Measurements from ENCODE around the gene TARDBP. TPM values are rescaled to one million over a fixed set of nuclear protein-coding genes. Genes with fewer than 3 reads are reported as not detected.

TARDBP gene
- total RNA-seq, 1 experiment from 2014 or later: 155 TPM

DNA sequence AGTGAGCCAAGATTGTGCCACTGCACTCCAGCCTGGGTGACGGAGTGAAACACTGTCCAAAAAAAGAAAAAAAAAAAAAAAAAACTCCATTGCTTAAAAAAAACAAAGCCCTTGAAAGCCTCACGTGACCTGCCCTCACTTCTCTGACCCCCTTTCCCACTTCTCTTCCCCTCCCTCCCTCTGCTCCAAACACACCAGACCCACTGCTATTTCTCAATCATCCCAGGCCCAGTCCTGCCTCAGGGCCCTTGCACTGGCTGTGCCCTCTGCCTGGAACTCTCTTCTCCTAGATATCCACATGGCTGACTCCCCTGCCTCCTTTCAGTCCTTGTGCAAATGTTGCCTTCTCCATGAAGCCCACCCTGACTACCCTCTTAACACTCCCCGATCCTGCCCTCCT, 45.4 kb upstream of the TARDBP start:
- peaks cover 0 to 3% of the 10 kb centered on the region in 2 experiments; a peak in 1 of 4 replicates for H3K4me1 ChIP-seq (ENCODE audit: control insufficient read depth in 1 of 2, insufficient read depth in 2 of 2, low read length in 2 of 2)
- ATAC-seq (no peak), DNase-seq (ENCODE audit: low read depth, low spot score) (no peak)
- TF ChIP-seq EZH2phosphoT487 (IDR thresholded peaks at IDR 0.05; ENCODE audit: borderline replicate concordance): no peak
- no peak for TF ChIP-seq SIN3A (IDR thresholded peaks at IDR 0.05; ENCODE audit: low read depth)
- TF ChIP-seq ZFX (IDR thresholded peaks at IDR 0.05): no peak
- TF ChIP-seq, protein P1, sequence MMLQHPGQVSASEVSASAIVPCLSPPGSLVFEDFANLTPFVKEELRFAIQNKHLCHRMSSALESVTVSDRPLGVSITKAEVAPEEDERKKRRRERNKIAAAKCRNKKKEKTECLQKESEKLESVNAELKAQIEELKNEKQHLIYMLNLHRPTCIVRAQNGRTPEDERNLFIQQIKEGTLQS (IDR thresholded peaks at IDR 0.05): no peak
- TF ChIP-seq JUND (IDR thresholded peaks at IDR 0.05): no peak
- no peak for TF ChIP-seq EGR1 (IDR thresholded peaks at IDR 0.05; ENCODE audit: low read depth)
- CTCF ChIA-PET: no interaction called here
- no peak overlapping the region for H3K27ac ChIP-seq (ENCODE audit: low read depth, low read length)
- no peaks in the 10 kb centered on the region for H3K79me2 ChIP-seq (ENCODE audit: insufficient read depth, low read length)
- no peak overlapping the region for H3K9ac ChIP-seq (ENCODE audit: low read length)
- POLR2A ChIA-PET: no interaction called here
- no peaks in the 10 kb centered on the region for H3K9me3 ChIP-seq (ENCODE audit: control insufficient read depth in 1 of 2, insufficient read depth in 1 of 2, low read depth in 1 of 2, low read length in 2 of 2)
- no peaks in the 10 kb centered on the region for H4K20me1 ChIP-seq (ENCODE audit: insufficient read depth)
- intact Hi-C loops (cut with micrococcal nuclease): no loop called here
- no peaks in the 10 kb centered on the region for H3K27me3 ChIP-seq (ENCODE audit: insufficient read depth, low read length)
- no peaks in the 10 kb centered on the region for H3K36me3 ChIP-seq (ENCODE audit: control insufficient read depth in 1 of 2, insufficient read depth in 2 of 2, low read length in 2 of 2)
- BruUV-seq (replicated peaks): no TSS peak
- H3K4me3 ChIP-seq (replicated peaks in 1 of 2; ENCODE audit: low read depth in 1 of 2, low read length in 2 of 2): no peak overlapping the region
- H3K4me2 ChIP-seq (ENCODE audit: low read length): no peak overlapping the region
- H3K9me2 ChIP-seq (ENCODE audit: insufficient read depth): no peaks in the 10 kb centered on the region
- RAD21 ChIA-PET (ENCODE audit: low non-redundant PET in 1 of 2, low total read pairs in 2 of 2, uncharacterized antibody in 2 of 2, unreplicated experiment in 2 of 2): no interaction called here
- H2AFZ ChIP-seq (ENCODE audit: low read depth, low read length, poor library complexity, severe bottlenecking): no peak overlapping the region

- Histone ChIP-seq H2AFZ (ENCODE audit: low read depth, low read length, poor library complexity, severe bottlenecking) (no peak overlapping the region), H3K9me2 (ENCODE audit: insufficient read depth) (no peaks in the 10 kb centered on the region), H3K36me3 (ENCODE audit: control insufficient read depth in 1 of 2, insufficient read depth in 2 of 2, low read length in 2 of 2) (no peaks in the 10 kb centered on the region), H3K27me3 (ENCODE audit: insufficient read depth, low read length) (no peaks in the 10 kb centered on the region), H3K79me2 (ENCODE audit: insufficient read depth, low read length) (no peaks in the 10 kb centered on the region), H3K9me3 (ENCODE audit: control insufficient read depth in 1 of 2, insufficient read depth in 1 of 2, low read depth in 1 of 2, low read length in 2 of 2) (no peaks in the 10 kb centered on the region), H3K4me3 (replicated peaks in 1 of 2; ENCODE audit: low read depth in 1 of 2, low read length in 2 of 2) (no peak overlapping the region), H3K9ac (ENCODE audit: low read length) (no peak overlapping the region), H3K4me1 (ENCODE audit: control insufficient read depth in 1 of 2, insufficient read depth in 2 of 2, low read length in 2 of 2) (peaks cover 0 to 3% of the 10 kb centered on the region in 2 experiments; a peak in 1 of 4 replicates), H3K27ac (ENCODE audit: low read depth, low read length) (no peak overlapping the region), H4K20me1 (ENCODE audit: insufficient read depth) (no peaks in the 10 kb centered on the region), H3K4me2 (ENCODE audit: low read length) (no peak overlapping the region)
- ChIA-PET POLR2A (no interaction called here), RAD21 (ENCODE audit: low non-redundant PET in 1 of 2, low total read pairs in 2 of 2, uncharacterized antibody in 2 of 2, unreplicated experiment in 2 of 2) (no interaction called here), CTCF (no interaction called here)
- DNase-seq (ENCODE audit: low read depth, low spot score): no peak
- BruUV-seq (replicated peaks): no TSS peak
- no peak for ATAC-seq
- intact Hi-C loops (cut with micrococcal nuclease): no loop called here
- no peak for TF ChIP-seq FOSL1 (IDR thresholded peaks at IDR 0.05; ENCODE audit: low read depth)
- no peak for TF ChIP-seq POLR2AphosphoS5 (IDR thresholded peaks at IDR 0.05; ENCODE audit: low read depth, low read length)
- no peak for TF ChIP-seq POLR2A (IDR thresholded peaks at IDR 0.05; ENCODE audit: borderline replicate concordance, extremely low read depth, insufficient read depth, insufficient read length)
- TF ChIP-seq, protein P2, sequence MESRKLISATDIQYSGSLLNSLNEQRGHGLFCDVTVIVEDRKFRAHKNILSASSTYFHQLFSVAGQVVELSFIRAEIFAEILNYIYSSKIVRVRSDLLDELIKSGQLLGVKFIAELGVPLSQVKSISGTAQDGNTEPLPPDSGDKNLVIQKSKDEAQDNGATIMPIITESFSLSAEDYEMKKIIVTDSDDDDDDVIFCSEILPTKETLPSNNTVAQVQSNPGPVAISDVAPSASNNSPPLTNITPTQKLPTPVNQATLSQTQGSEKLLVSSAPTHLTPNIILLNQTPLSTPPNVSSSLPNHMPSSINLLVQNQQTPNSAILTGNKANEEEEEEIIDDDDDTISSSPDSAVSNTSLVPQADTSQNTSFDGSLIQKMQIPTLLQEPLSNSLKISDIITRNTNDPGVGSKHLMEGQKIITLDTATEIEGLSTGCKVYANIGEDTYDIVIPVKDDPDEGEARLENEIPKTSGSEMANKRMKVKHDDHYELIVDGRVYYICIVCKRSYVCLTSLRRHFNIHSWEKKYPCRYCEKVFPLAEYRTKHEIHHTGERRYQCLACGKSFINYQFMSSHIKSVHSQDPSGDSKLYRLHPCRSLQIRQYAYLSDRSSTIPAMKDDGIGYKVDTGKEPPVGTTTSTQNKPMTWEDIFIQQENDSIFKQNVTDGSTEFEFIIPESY (IDR thresholded peaks at IDR 0.05; ENCODE audit: extremely low read depth, insufficient replicate concordance, low read length): no peak
- no peak for TF ChIP-seq ZNF274 (IDR thresholded peaks at IDR 0.05; ENCODE audit: low read depth, low read length)
- TF ChIP-seq, protein P3, sequence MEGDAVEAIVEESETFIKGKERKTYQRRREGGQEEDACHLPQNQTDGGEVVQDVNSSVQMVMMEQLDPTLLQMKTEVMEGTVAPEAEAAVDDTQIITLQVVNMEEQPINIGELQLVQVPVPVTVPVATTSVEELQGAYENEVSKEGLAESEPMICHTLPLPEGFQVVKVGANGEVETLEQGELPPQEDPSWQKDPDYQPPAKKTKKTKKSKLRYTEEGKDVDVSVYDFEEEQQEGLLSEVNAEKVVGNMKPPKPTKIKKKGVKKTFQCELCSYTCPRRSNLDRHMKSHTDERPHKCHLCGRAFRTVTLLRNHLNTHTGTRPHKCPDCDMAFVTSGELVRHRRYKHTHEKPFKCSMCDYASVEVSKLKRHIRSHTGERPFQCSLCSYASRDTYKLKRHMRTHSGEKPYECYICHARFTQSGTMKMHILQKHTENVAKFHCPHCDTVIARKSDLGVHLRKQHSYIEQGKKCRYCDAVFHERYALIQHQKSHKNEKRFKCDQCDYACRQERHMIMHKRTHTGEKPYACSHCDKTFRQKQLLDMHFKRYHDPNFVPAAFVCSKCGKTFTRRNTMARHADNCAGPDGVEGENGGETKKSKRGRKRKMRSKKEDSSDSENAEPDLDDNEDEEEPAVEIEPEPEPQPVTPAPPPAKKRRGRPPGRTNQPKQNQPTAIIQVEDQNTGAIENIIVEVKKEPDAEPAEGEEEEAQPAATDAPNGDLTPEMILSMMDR (IDR thresholded peaks at IDR 0.05 in 2 of 3, conservative IDR thresholded peaks at IDR 0.05 in 1 of 3; ENCODE audit: borderline replicate concordance in 1 of 3, insufficient read depth in 1 of 3, low read depth in 2 of 3, low read length in 2 of 3): no peak
- no peak for TF ChIP-seq REST (IDR thresholded peaks at IDR 0.05; ENCODE audit: low read depth)
- TF ChIP-seq TCF7L2 (IDR thresholded peaks at IDR 0.05; ENCODE audit: borderline replicate concordance, extremely low read depth, insufficient read depth, insufficient read length): no peak
Observed at GRCh38 chr1:10968411-10968826, 44.0 kb upstream of the TARDBP start.

Data from HCT116 (cell line).